Right lobe of liver (tissue), 4 donors: Measurements from ENCODE around the gene CALML3.

Experiments used
- CTCF ChIP-seq, 4 donors: fragments of 200-600 bp in 3 of 4; fragments of 450-650 bp in 1 of 4; IDR thresholded peaks; one replicate each; pipeline versions ENCODE4 v1.5.1 to v1.8.0; 2016 to 2022; ENCODE audit warnings: antibody characterized with exemption in 4 of 4, mild to moderate bottlenecking in 2 of 4
- POLR2A ChIP-seq: fragments of 450-650 bp; IDR thresholded peaks from one replicate; pipeline ENCODE4 v1.6.1; 2017; ENCODE audit warnings: antibody characterized with exemption, mild to moderate bottlenecking
- donor health status: DM: no; HTN: no; CAD: no.
- donor health status: DM: no; HTN: no; CAD: no.
- donor health status: DM: no; HTN: yes; CAD: no.

- TF ChIP-seq CTCF (IDR thresholded peaks at IDR 0.05) (no peak), POLR2A (no peak)
These were observed 26.6 kb upstream of the CALML3 start for GRCh38 chr10:5497948-5498730.
